Measurements from ENCODE around the gene TTC27. TPM values are rescaled to one million over a fixed set of nuclear protein-coding genes. Genes with fewer than 3 reads are reported as not detected.

The TTC27 gene
- total RNA-seq, 2 donors from 2014 or later = 11.9 to 23.2 TPM

GRCh38 chr2:32820701-32821100, 192.9 kb downstream of the TTC27 start:
- Histone ChIP-seq H3K27ac (no peak overlapping the region), H3K27me3 (replicated peaks; ENCODE audit: insufficient read depth) (no peaks in the 10 kb centered on the region), H3K36me3 (no peaks in the 10 kb centered on the region), H3K4me1 (ENCODE audit: control insufficient read depth in 1 of 2, low read depth in 2 of 2) (peaks cover 0 to 10% of the 10 kb centered on the region in 2 donors), H3K4me3 (no peak overlapping the region), H3K9me3 (no peaks in the 10 kb centered on the region)
- ATAC-seq (ENCODE audit: insufficient number of reproducible peaks, low FRiP score, low read depth) (no peak), DNase-seq (ENCODE audit: low spot score) (no peak)
- no peak for TF ChIP-seq CTCF (IDR thresholded peaks at IDR 0.05)

- ATAC-seq (ENCODE audit: insufficient number of reproducible peaks, low FRiP score, low read depth) (no peak), DNase-seq (ENCODE audit: low spot score) (no peak)
- Histone ChIP-seq H3K4me3 (no peak overlapping the region), H3K27ac (no peak overlapping the region), H3K9me3 (no peaks in the 10 kb centered on the region), H3K4me1 (ENCODE audit: control insufficient read depth in 1 of 2, low read depth in 2 of 2) (peaks cover 0 to 10% of the 10 kb centered on the region in 2 donors), H3K36me3 (no peaks in the 10 kb centered on the region), H3K27me3 (replicated peaks; ENCODE audit: insufficient read depth) (no peaks in the 10 kb centered on the region)
- no peak for TF ChIP-seq CTCF (IDR thresholded peaks at IDR 0.05)
These were observed 196.4 kb downstream of the TTC27 start for GRCh38 chr2:32824070-32824809.

GRCh38 chr2:32825291-32825712, 197.5 kb downstream of the TTC27 start:
- DNase-seq (ENCODE audit: low spot score) = no peak
- no peak overlapping the region for H3K4me3 ChIP-seq
- H3K9me3 ChIP-seq = no peaks in the 10 kb centered on the region
- no peaks in the 10 kb centered on the region for H3K36me3 ChIP-seq
- TF ChIP-seq CTCF (IDR thresholded peaks at IDR 0.05) = no peak
- H3K27me3 ChIP-seq (replicated peaks; ENCODE audit: insufficient read depth) = no peaks in the 10 kb centered on the region
- H3K27ac ChIP-seq = no peak overlapping the region
- H3K4me1 ChIP-seq (ENCODE audit: control insufficient read depth in 1 of 2, low read depth in 2 of 2) = peaks cover 0 to 10% of the 10 kb centered on the region in 2 donors
- no peak for ATAC-seq (ENCODE audit: insufficient number of reproducible peaks, low FRiP score, low read depth)

- no peak overlapping the region for H3K27ac ChIP-seq
- H3K9me3 ChIP-seq = no peaks in the 10 kb centered on the region
- no peak for ATAC-seq (ENCODE audit: insufficient number of reproducible peaks, low FRiP score, low read depth)
- peaks cover 0 to 4% of the 10 kb centered on the region in 2 donors for H3K4me1 ChIP-seq (ENCODE audit: control insufficient read depth in 1 of 2, low read depth in 2 of 2)
- H3K27me3 ChIP-seq (replicated peaks; ENCODE audit: insufficient read depth) = no peaks in the 10 kb centered on the region
- no peaks in the 10 kb centered on the region for H3K36me3 ChIP-seq
- no peak for TF ChIP-seq CTCF (IDR thresholded peaks at IDR 0.05)
- no peak overlapping the region for H3K4me3 ChIP-seq
- no peak for DNase-seq (ENCODE audit: low spot score)
These were observed 202.3 kb downstream of the TTC27 start for GRCh38 chr2:32830196-32830595.

GRCh38 chr2:32832821-32833220, 205.0 kb downstream of the TTC27 start:
- ATAC-seq (ENCODE audit: insufficient number of reproducible peaks, low FRiP score, low read depth) = no peak
- DNase-seq (ENCODE audit: low spot score) = no peak
- Histone ChIP-seq H3K4me3 (no peak overlapping the region), H3K27me3 (replicated peaks; ENCODE audit: insufficient read depth) (no peaks in the 10 kb centered on the region), H3K27ac (no peak overlapping the region), H3K9me3 (no peaks in the 10 kb centered on the region), H3K4me1 (ENCODE audit: control insufficient read depth in 1 of 2, low read depth in 2 of 2) (no peaks in the 10 kb centered on the region), H3K36me3 (no peaks in the 10 kb centered on the region)
- TF ChIP-seq CTCF (IDR thresholded peaks at IDR 0.05) = no peak

All from thoracic aorta (tissue), 2 donors.